Gastrocnemius medialis (tissue), 4 donors: ENCODE results near the gene TMCC3. TPM values are rescaled to one million over a fixed set of nuclear protein-coding genes. Genes with fewer than 3 reads are reported as not detected.

Experiments used
- ATAC-seq, 2 donors: fragments of 150-250 bp; one replicate each; pipeline ENCODE4 v1.9.1; 2016
- DNase-seq, 2 donors: peaks; one replicate each; pipeline ENCODE4 v3.0.0-alpha.2; 2019
- H3K27ac ChIP-seq, 4 donors: fragments of 200-600 bp; sonication (generic); 1 replicate in 1 of 4; 2 replicates in 3 of 4; pipeline ENCODE4 v1.5.1; 2016 to 2018; ENCODE audit warnings: mild to moderate bottlenecking in 2 of 4, moderate library complexity in 1 of 4
- H3K27me3 ChIP-seq, 3 donors: fragments of 200-600 bp; sonication (generic) in 2 of 3; 1 replicate in 1 of 3; 2 replicates in 2 of 3; pipeline versions ENCODE4 v1.5.1 to v1.6.0; 2016 to 2019; ENCODE audit warnings: mild to moderate bottlenecking in 1 of 3, moderate library complexity in 1 of 3
- H3K36me3 ChIP-seq, 2 donors: fragments of 200-600 bp; sonication (generic) in 1 of 2; one replicate each; pipeline ENCODE4 v1.5.1; 2017 to 2018
- H3K4me1 ChIP-seq, 2 donors: fragments of 200-600 bp; sonication (generic) in 1 of 2; one replicate each; pipeline ENCODE4 v1.5.1; 2016 to 2017; ENCODE audit warnings: mild to moderate bottlenecking in 2 of 2
- H3K4me3 ChIP-seq, 4 donors: fragments of 200-600 bp; sonication (generic) in 3 of 4; 1 replicate in 1 of 4; 2 replicates in 3 of 4; pipeline ENCODE4 v1.5.1; 2016 to 2019; ENCODE audit warnings: mild to moderate bottlenecking in 2 of 4
- H3K9me3 ChIP-seq, 3 donors: fragments of 200-600 bp; sonication (generic) in 2 of 3; 1 replicate in 1 of 3; 2 replicates in 2 of 3; pipeline ENCODE4 v1.5.1; 2016 to 2019
- CTCF ChIP-seq, 5 experiments: fragments of 450-650 bp in 3 of 5; fragments of 200-600 bp in 2 of 5; sonication (generic) in 2 of 5; IDR thresholded peaks in 4 of 5; conservative IDR thresholded peaks in 1 of 5; 1 replicate in 4 of 5; 2 replicates in 1 of 5; pipeline ENCODE4 v1.5.1; 2016 to 2019; ENCODE audit warnings: antibody characterized with exemption in 5 of 5, mild to moderate bottlenecking in 3 of 5, moderate library complexity in 3 of 5
- POLR2A ChIP-seq, 2 donors: fragments of 450-650 bp; IDR thresholded peaks; one replicate each; pipeline ENCODE4 v1.6.1; 2017; ENCODE audit warnings: antibody characterized with exemption in 2 of 2, mild to moderate bottlenecking in 2 of 2, moderate library complexity in 2 of 2
- in situ Hi-C, 4 donors: fragments of 200-750 bp; cut with MboI; loops; one replicate each; pipeline versions ENCODE4 v1.15.0 to v1.8.0; 2017; ENCODE audit warnings: low sequenced_read_pairs in 4 of 4
- intact Hi-C: fragments of 100-400 bp; cut with DNase I; formaldehyde crosslinking; loops from one replicate; pipeline ENCODE4 v1.15.1; 2023; ENCODE audit warnings: low total_unique reads
- total RNA-seq, 4 donors: library from RNA; depleted of rRNA; stranded (reverse); fragments of >200 nt; gene quantifications; one replicate each; pipeline versions ENCODE4 v1.1.0 to v1.2.3, GENCODE V29; 2016

The TMCC3 gene
- total RNA-seq, 4 donors from 2014 or later: 17.2 to 51.6 (median 39.5) TPM

GRCh38 chr12:94582591-94582990 lies 67.8 kb downstream of the TMCC3 start:
- H3K4me1 ChIP-seq: peaks cover 12 to 20% of the 10 kb centered on the region in 2 donors
- in situ Hi-C loops (no loop called here), intact Hi-C loops (no loop called here)
- H3K27ac ChIP-seq: no peak overlapping the region
- H3K9me3 ChIP-seq: no peaks in the 10 kb centered on the region
- ATAC-seq: no peak
- H3K4me3 ChIP-seq: no peak overlapping the region
- DNase-seq: no peak
- TF ChIP-seq POLR2A (IDR thresholded peaks at IDR 0.05): no peak
- TF ChIP-seq CTCF (IDR thresholded peaks at IDR 0.05 in 4 of 5, conservative IDR thresholded peaks at IDR 0.05 in 1 of 5): no peak
- peaks cover 0 to 18% of the 10 kb centered on the region in 2 donors for H3K36me3 ChIP-seq
- H3K27me3 ChIP-seq: no peaks in the 10 kb centered on the region

GRCh38 chr12:94575645-94576403 lies 74.5 kb downstream of the TMCC3 start:
- H3K27ac ChIP-seq: no peak overlapping the region
- no peak for DNase-seq
- H3K27me3 ChIP-seq: no peaks in the 10 kb centered on the region
- TF ChIP-seq CTCF (IDR thresholded peaks at IDR 0.05 in 4 of 5, conservative IDR thresholded peaks at IDR 0.05 in 1 of 5) (no peak), POLR2A (IDR thresholded peaks at IDR 0.05) (no peak)
- H3K4me3 ChIP-seq: no peak overlapping the region
- no peaks in the 10 kb centered on the region for H3K4me1 ChIP-seq
- H3K9me3 ChIP-seq: no peaks in the 10 kb centered on the region
- ATAC-seq: no peak
- intact Hi-C loops: no loop called here
- in situ Hi-C loops: no loop called here
- peaks cover 0 to 39% of the 10 kb centered on the region in 2 donors for H3K36me3 ChIP-seq

GRCh38 chr12:94575024-94575423 lies 75.3 kb downstream of the TMCC3 start:
- no peak for ATAC-seq

GRCh38 chr12:94571556-94571955 lies 78.8 kb downstream of the TMCC3 start:
- intact Hi-C loops (no loop called here), in situ Hi-C loops (no loop called here)
- ATAC-seq (peak; percentile 10 to 41), DNase-seq (no peak)
- peaks cover 0 to 39% of the 10 kb centered on the region in 2 donors for H3K36me3 ChIP-seq
- no peak overlapping the region for H3K4me3 ChIP-seq
- no peak overlapping the region for H3K27ac ChIP-seq
- no peak for TF ChIP-seq POLR2A (IDR thresholded peaks at IDR 0.05)
- no peak for TF ChIP-seq CTCF (IDR thresholded peaks at IDR 0.05 in 4 of 5, conservative IDR thresholded peaks at IDR 0.05 in 1 of 5)
- H3K27me3 ChIP-seq: no peaks in the 10 kb centered on the region
- no peaks in the 10 kb centered on the region for H3K9me3 ChIP-seq
- no peaks in the 10 kb centered on the region for H3K4me1 ChIP-seq

More at GRCh38 chr12:94575024-94575423, 75.3 kb downstream of the TMCC3 start:
- H3K36me3 ChIP-seq: peaks cover 0 to 45% of the 10 kb centered on the region in 2 donors
- in situ Hi-C loops: no loop called here
- no peaks in the 10 kb centered on the region for H3K27me3 ChIP-seq
- no peak for DNase-seq
- no peak overlapping the region for H3K27ac ChIP-seq
- H3K4me3 ChIP-seq: no peak overlapping the region
- intact Hi-C loops: no loop called here
- no peaks in the 10 kb centered on the region for H3K4me1 ChIP-seq
- H3K9me3 ChIP-seq: no peaks in the 10 kb centered on the region
- TF ChIP-seq POLR2A (IDR thresholded peaks at IDR 0.05) (no peak), CTCF (IDR thresholded peaks at IDR 0.05 in 4 of 5, conservative IDR thresholded peaks at IDR 0.05 in 1 of 5) (no peak)
